H1 (cell line): Measurements from ENCODE around the gene PSIP1. TPM values are rescaled to one million over a fixed set of nuclear protein-coding genes. Genes with fewer than 3 reads are reported as not detected.

Source experiments
- CTCF ChIA-PET: fragments of 300-600 bp; sonication (Branson Sonifier 250); formaldehyde crosslinking; loops from one replicate; lab custom pipeline; 2021; ENCODE audit not compliant: partially characterized antibody; lab: Charles Lee
- POLR2A ChIA-PET: fragments of 300-600 bp; sonication (Branson Sonifier 250); formaldehyde crosslinking; loops from one replicate; lab custom pipeline; 2021; ENCODE audit warnings: inconsistent platforms; ENCODE audit not compliant: partially characterized antibody; lab: Charles Lee
- DNase-seq, 2 experiments: peaks; one replicate each; pipeline versions ENCODE4 v3.0.0 to v3.0.0-alpha.2; 2010 to 2022; ENCODE audit warnings: low spot score in 2 of 2, low read depth in 1 of 2, mixed read lengths in 1 of 2
- FAIRE-seq: peaks from 2 replicates; lab custom pipeline; 2011; peaks lifted over from hg19 to GRCh38; lab: Jason Lieb, UNC
- H2AFZ ChIP-seq: 2 replicates; pipeline ENCODE4 v1.8.1; 2012; ENCODE audit warnings: low read length, inconsistent platforms
- H2AK5ac ChIP-seq: 2 replicates; pipeline ENCODE4 v1.6.1; 2013; ENCODE audit warnings: low read depth, low read length
- H2BK120ac ChIP-seq: replicated peaks from 2 replicates; pipeline ENCODE3; 2013; ENCODE audit warnings: low read depth, low read length, inconsistent platforms
- H2BK12ac ChIP-seq: 2 replicates; pipeline ENCODE4 v1.6.1; 2013; ENCODE audit warnings: low read depth, low read length
- H2BK15ac ChIP-seq: 2 replicates; pipeline ENCODE4 v1.6.1; 2013; ENCODE audit warnings: low read length
- H2BK20ac ChIP-seq: 2 replicates; pipeline ENCODE4 v1.6.1; 2013; ENCODE audit warnings: low read length
- H2BK5ac ChIP-seq: 2 replicates; pipeline ENCODE4 v1.6.1; 2013; ENCODE audit warnings: low read depth, low read length
- H3K14ac ChIP-seq: 2 replicates; pipeline ENCODE4 v1.6.1; 2013; ENCODE audit warnings: inconsistent platforms; ENCODE audit not compliant: insufficient read length
- H3K18ac ChIP-seq: 2 replicates; pipeline ENCODE4 v1.6.1; 2013; ENCODE audit warnings: low read length; ENCODE audit errors: extremely low read depth
- H3K23ac ChIP-seq: 2 replicates; pipeline ENCODE4 v1.6.1; 2013; ENCODE audit warnings: inconsistent platforms; ENCODE audit not compliant: insufficient read length
- H3K23me2 ChIP-seq: 2 replicates; pipeline ENCODE4 v1.6.1; 2013; ENCODE audit warnings: low read depth, low read length
- H3K27ac ChIP-seq: 2 replicates; pipeline ENCODE4 v1.6.1; 2011; ENCODE audit warnings: low read depth, low read length, inconsistent platforms
- H3K27me3 ChIP-seq, 4 experiments: replicated peaks in 1 of 4; 1 replicate in 1 of 4; 2 replicates in 3 of 4; pipeline versions ENCODE4 v1.6.1 to v1.8.1; 2011 to 2013; ENCODE audit warnings: low read length in 3 of 4, mild to moderate bottlenecking in 3 of 4, inconsistent platforms in 2 of 4, mixed read lengths in 2 of 4, moderate library complexity in 1 of 4; ENCODE audit not compliant: control insufficient read depth in 3 of 4, insufficient read depth in 3 of 4; ENCODE audit errors: extremely low read depth in 1 of 4
- H3K36me3 ChIP-seq, 4 experiments: 2 replicates each; pipeline versions ENCODE4 v1.6.1 to v1.8.1; 2011 to 2013; ENCODE audit warnings: mild to moderate bottlenecking in 4 of 4, low read length in 3 of 4, moderate library complexity in 2 of 4, control low read depth in 1 of 4, inconsistent platforms in 1 of 4; ENCODE audit not compliant: insufficient read depth in 4 of 4, control insufficient read depth in 2 of 4
- H3K4ac ChIP-seq: replicated peaks from 2 replicates; pipeline ENCODE3; 2013; ENCODE audit warnings: low read length, low read depth, mixed read lengths, inconsistent platforms; ENCODE audit not compliant: insufficient read length
- H3K4me1 ChIP-seq, 4 experiments: replicated peaks in 1 of 4; 1 replicate in 1 of 4; 2 replicates in 3 of 4; pipeline versions ENCODE4 v1.6.1 to v1.8.1; 2011 to 2013; ENCODE audit warnings: low read length in 3 of 4, inconsistent platforms in 2 of 4, mixed read lengths in 1 of 4; ENCODE audit not compliant: insufficient read depth in 4 of 4, control insufficient read depth in 3 of 4
- H3K4me2 ChIP-seq, 2 experiments: 2 replicates each; pipeline versions ENCODE4 v1.6.1 to v1.8.1; 2011 to 2013; ENCODE audit warnings: low read depth in 2 of 2, low read length in 2 of 2, control low read depth in 1 of 2, inconsistent platforms in 1 of 2, mild to moderate bottlenecking in 1 of 2; ENCODE audit not compliant: insufficient read depth in 1 of 2
- H3K4me3 ChIP-seq, 4 experiments: fragments of 200-600, 300-600 bp in 1 of 4; sonication (generic), shearing (Covaris generic), sonication (Bioruptor Twin) in 1 of 4; 2 replicates each; pipeline versions ENCODE4 v1.5.1 to v1.8.1; 2011 to 2016; ENCODE audit warnings: low read length in 4 of 4, low read depth in 3 of 4, control low read depth in 2 of 4, inconsistent platforms in 2 of 4, mild to moderate bottlenecking in 2 of 4, mixed read lengths in 1 of 4, moderate library complexity in 1 of 4; ENCODE audit not compliant: insufficient read depth in 2 of 4; ENCODE audit errors: extremely low read depth in 1 of 4
- H3K56ac ChIP-seq: replicated peaks from 2 replicates; pipeline ENCODE3; 2013; ENCODE audit warnings: low read depth, mild to moderate bottlenecking, mixed read lengths, low read length, inconsistent platforms; ENCODE audit not compliant: insufficient read length
- H3K79me1 ChIP-seq: 2 replicates; pipeline ENCODE4 v1.6.1; 2013; ENCODE audit warnings: low read depth, low read length, control low read depth
- H3K79me2 ChIP-seq, 2 experiments: 2 replicates each; pipeline versions ENCODE4 v1.6.1 to v1.8.1; 2012 to 2013; ENCODE audit warnings: low read length in 2 of 2, mild to moderate bottlenecking in 2 of 2, inconsistent platforms in 1 of 2; ENCODE audit not compliant: insufficient read depth in 2 of 2, control insufficient read depth in 1 of 2
- H3K9ac ChIP-seq, 4 experiments: replicated peaks in 1 of 4; 1 replicate in 1 of 4; 2 replicates in 3 of 4; pipeline versions ENCODE4 v1.6.1 to v1.8.1; 2011 to 2013; ENCODE audit warnings: low read depth in 3 of 4, low read length in 3 of 4, control low read depth in 2 of 4, mild to moderate bottlenecking in 2 of 4, moderate library complexity in 2 of 4, inconsistent platforms in 1 of 4; ENCODE audit errors: extremely low read depth in 1 of 4
- H3K9me3 ChIP-seq, 2 experiments: 2 replicates each; pipeline versions ENCODE4 v1.6.1 to v1.8.1; 2012 to 2013; ENCODE audit warnings: mild to moderate bottlenecking in 2 of 2, moderate library complexity in 2 of 2, control low read depth in 1 of 2, inconsistent platforms in 1 of 2, low read depth in 1 of 2, low read length in 1 of 2, mixed read lengths in 1 of 2; ENCODE audit not compliant: insufficient read depth in 2 of 2
- H4K20me1 ChIP-seq, 2 experiments: replicated peaks in 1 of 2; 2 replicates each; pipeline versions ENCODE3 to v1.8.1; 2011 to 2013; ENCODE audit warnings: inconsistent platforms in 2 of 2, low read length in 2 of 2, mild to moderate bottlenecking in 1 of 2; ENCODE audit not compliant: insufficient read depth in 2 of 2, control insufficient read depth in 1 of 2
- H4K5ac ChIP-seq: 2 replicates; pipeline ENCODE4 v1.6.1; 2013; ENCODE audit warnings: low read length, low read depth, mixed read lengths, inconsistent platforms; ENCODE audit not compliant: insufficient read length
- H4K8ac ChIP-seq: 2 replicates; pipeline ENCODE4 v1.8.0; 2013; ENCODE audit warnings: mild to moderate bottlenecking, moderate library complexity, low read length, inconsistent platforms; ENCODE audit not compliant: insufficient read depth; ENCODE audit errors: extremely low read depth
- H4K91ac ChIP-seq: replicated peaks from 2 replicates; pipeline ENCODE3; 2013; ENCODE audit warnings: low read length, mixed read lengths, inconsistent platforms; ENCODE audit not compliant: insufficient read length
- ATF3 ChIP-seq: IDR thresholded peaks from 2 replicates; pipeline ENCODE4 v1.6.1; 2011; ENCODE audit warnings: low read depth, mild to moderate bottlenecking, low read length; ENCODE audit not compliant: insufficient read depth
- CHD1 ChIP-seq: IDR thresholded peaks from 2 replicates; pipeline ENCODE4 v1.6.1; 2012; ENCODE audit warnings: low read depth, low read length, improper control_type of control experiment
- GTF2F1 ChIP-seq: IDR thresholded peaks from 2 replicates; pipeline ENCODE4 v1.6.1; 2012; ENCODE audit warnings: low read depth, low read length, improper control_type of control experiment, borderline replicate concordance
- POLR2AphosphoS5 ChIP-seq: IDR thresholded peaks from 2 replicates; pipeline ENCODE4 v1.6.1; 2011; ENCODE audit warnings: low read depth, low read length
- TAF1 ChIP-seq: IDR thresholded peaks from 2 replicates; pipeline ENCODE4 v1.6.1; 2011; ENCODE audit warnings: mild to moderate bottlenecking, low read depth, low read length
- WGBS, 2 experiments: shearing (Covaris generic) in 1 of 2; methylation state at CpG; one replicate each; pipeline versions ENCODE4 v1.1.6 to v1.1.7; 2013 to 2015; ENCODE audit warnings: low lambda C conversion rate in 2 of 2, mixed read lengths in 2 of 2, inconsistent platforms in 1 of 2, low coverage in 1 of 2, missing lambda C conversion rate in 1 of 2; ENCODE audit not compliant: insufficient replicate concordance in 2 of 2, insufficient coverage in 1 of 2, insufficient read length in 1 of 2; ENCODE audit errors: extremely low coverage in 1 of 2, missing lambda C conversion rate in 1 of 2; 5-methylcytosine and 5-hydroxymethylcytosine counted together
- polyA plus RNA-seq, 7 experiments: library from polyadenylated mRNA; depleted of rRNA in 3 of 7; stranded (reverse) in 5 of 7; unstranded in 2 of 7; fragments of >200 nt in 5 of 7; fragments of 200-250 nt in 2 of 7; gene quantifications; 1 replicate in 5 of 7; 2 replicates in 1 of 7; 4 replicates in 1 of 7; pipeline versions ENCODE4 v1.2.1 to v1.2.3, GENCODE V29; 2011 to 2013; ENCODE audit warnings: missing spikeins in 2 of 7, mixed read lengths in 2 of 7
- total RNA-seq: library from RNA; stranded (reverse); fragmentation: NEBNext Ultra II Directional; extraction: Animal tissue kit (Norgen Biotek cat#: 25700); gene quantifications from 2 replicates; pipeline ENCODE4 v1.2.1, GENCODE V29; 2021

PSIP1 gene
- total and polyA plus RNA-seq, 2 of the 8 experiments (the other 6 are each of a cell fraction or from before 2014, with no cell fraction given) = 63.3 to 387 TPM

DNA sequence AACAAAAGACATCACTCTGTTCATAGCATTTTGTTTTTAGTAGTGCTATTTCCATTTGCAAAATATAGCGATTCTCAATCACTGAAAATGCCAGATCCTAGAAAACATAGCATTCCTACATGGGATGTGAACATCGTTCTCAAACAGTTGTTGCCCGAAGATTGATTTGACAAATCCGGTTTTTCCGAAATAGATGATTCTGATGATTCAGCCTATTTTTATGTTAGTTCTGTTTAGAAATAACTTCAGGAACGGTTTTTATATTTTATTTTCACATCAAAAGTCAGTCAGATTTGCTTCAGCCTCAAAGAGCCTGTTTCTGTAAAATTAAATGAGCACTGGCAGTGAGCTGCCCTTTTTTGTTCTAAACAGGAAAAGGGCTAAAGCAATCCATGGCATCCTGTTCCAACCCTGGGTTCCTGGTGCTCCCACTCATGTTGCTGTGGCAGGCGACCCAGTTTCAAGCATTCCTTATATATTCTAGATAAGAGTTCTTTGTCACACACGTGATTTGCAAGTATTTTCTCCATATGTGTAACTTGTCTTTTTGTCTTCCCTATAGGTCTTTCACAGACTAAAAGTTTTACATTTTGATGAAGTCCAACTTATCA, 14.2 kb upstream of the PSIP1 start:
- DNase-seq (no peak), FAIRE-seq (no peak)
- no peak overlapping the region for H2AK5ac ChIP-seq
- H4K5ac ChIP-seq = no peak overlapping the region
- H2BK20ac ChIP-seq = no peak overlapping the region
- H3K23me2 ChIP-seq = no peaks in the 10 kb centered on the region
- H2AFZ ChIP-seq = no peak overlapping the region
- H3K14ac ChIP-seq = no peak overlapping the region
- TF ChIP-seq GTF2F1 = no peak
- TF ChIP-seq ATF3 = no peak
- TF ChIP-seq CHD1 = no peak
- TF ChIP-seq TAF1 = no peak
- TF ChIP-seq POLR2AphosphoS5 = no peak
- no peak overlapping the region for H2BK15ac ChIP-seq
- no peak overlapping the region for H3K9ac ChIP-seq
- no peaks in the 10 kb centered on the region for H3K9me3 ChIP-seq
- H2BK120ac ChIP-seq = no peak overlapping the region
- H3K56ac ChIP-seq = no peak overlapping the region
- no peak overlapping the region for H3K4ac ChIP-seq
- no peak overlapping the region for H3K23ac ChIP-seq
- no peaks in the 10 kb centered on the region for H3K36me3 ChIP-seq
- no peaks in the 10 kb centered on the region for H4K20me1 ChIP-seq
- H3K18ac ChIP-seq = no peak overlapping the region
- H3K27me3 ChIP-seq = no peaks in the 10 kb centered on the region
- H3K4me1 ChIP-seq = no peaks in the 10 kb centered on the region; a peak in 1 of 7 replicates
- no peak overlapping the region for H4K8ac ChIP-seq
- no peak overlapping the region for H3K27ac ChIP-seq
- H3K79me2 ChIP-seq = no peaks in the 10 kb centered on the region
- no peak overlapping the region for H4K91ac ChIP-seq
- no peak overlapping the region for H2BK12ac ChIP-seq
- 79% methylated on average over 8 of the region's 8 CpGs; no CpG with 5 or more reads in 1 of the 2 experiments for WGBS, 2 experiments
- no peaks in the 10 kb centered on the region for H3K79me1 ChIP-seq
- POLR2A ChIA-PET = interaction anchor here (1.1 to 3.4 kb wide), 5 partner anchors 10 to 23 kb away, joined by 3 to 10 read pairs (median 5); partner anchors contain the start of gene PSIP1
- no peak overlapping the region for H3K4me2 ChIP-seq
- CTCF ChIA-PET = interaction anchor here (0.6 to 1.3 kb wide), 2 partner anchors 9 to 15 kb away, joined by 3 read pairs; no protein-coding TSS in a partner anchor
- H2BK5ac ChIP-seq = no peak overlapping the region
- H3K4me3 ChIP-seq = no peak overlapping the region
